NCI-H2029 treated with DMSO at 0.1 percent for 48 hours (cell line): Measurements from ENCODE around the gene SLK.

ENCODE experiments used
- DNase-seq: peaks from one replicate; lab custom pipeline; 2025; lab: John Stamatoyannopoulos, UW

Gene SLK

DNA sequence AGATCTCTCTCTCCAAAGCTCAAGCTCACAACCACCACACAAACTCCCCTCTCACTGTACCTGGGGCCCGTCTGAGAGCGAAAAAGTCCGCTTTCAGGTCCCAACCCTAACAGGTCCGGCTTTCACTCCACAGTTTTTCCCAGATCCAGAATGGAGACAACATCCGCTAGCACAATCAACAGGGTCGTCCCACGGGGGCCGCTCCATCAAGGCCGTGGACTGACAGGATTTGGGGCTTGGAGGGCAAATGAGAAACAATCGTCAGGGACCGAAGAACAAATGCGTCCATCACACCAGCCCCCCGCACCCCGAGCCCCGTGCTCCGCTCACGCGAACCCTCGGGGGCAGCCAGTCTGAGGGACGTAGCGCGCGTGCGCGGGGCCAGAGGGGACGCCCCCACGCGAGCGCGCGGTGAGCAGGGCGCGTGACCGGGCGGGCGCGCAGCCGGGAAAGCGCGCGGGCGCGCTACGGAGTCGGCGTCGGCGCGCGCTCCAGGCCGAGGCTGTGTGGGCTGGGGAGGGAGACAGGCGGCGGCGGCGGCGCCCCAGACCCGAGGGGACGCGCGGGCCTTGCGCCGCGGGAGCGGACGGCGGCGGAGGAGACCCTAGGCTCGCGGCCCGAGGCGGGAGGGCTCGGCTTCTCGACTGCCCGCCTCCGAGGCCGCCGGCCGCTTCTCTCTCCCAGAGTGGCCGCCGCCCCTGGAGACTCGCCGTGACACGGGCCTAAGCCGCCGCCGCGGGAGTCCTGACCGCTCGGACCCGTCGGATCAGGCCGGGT lies at the start of gene SLK:
TSS of gene SLK (plus strand) at position 470 of the 777 bp plus-strand sequence. CDS start 606 bp downstream, outside the sequence.
- no peak for DNase-seq

- DNase-seq: no peak
Measured at GRCh38 chr10:103917302-103918052, 49.5 kb upstream of the SLK start.

GRCh38 chr10:103918053-103918846 lies 48.7 kb upstream of the SLK start, which contains the start of gene STN1:
TSS of gene STN1 (minus strand) at chr10:103918184. CDS start at chr10:103917594, 590 bp downstream.
- peak; percentile 53 for DNase-seq

GRCh38 chr10:103919648-103920025 lies 47.3 kb upstream of the SLK start:
- DNase-seq: no peak

GRCh38 chr10:103921248-103921647 lies 45.7 kb upstream of the SLK start:
- no peak for DNase-seq

DNA sequence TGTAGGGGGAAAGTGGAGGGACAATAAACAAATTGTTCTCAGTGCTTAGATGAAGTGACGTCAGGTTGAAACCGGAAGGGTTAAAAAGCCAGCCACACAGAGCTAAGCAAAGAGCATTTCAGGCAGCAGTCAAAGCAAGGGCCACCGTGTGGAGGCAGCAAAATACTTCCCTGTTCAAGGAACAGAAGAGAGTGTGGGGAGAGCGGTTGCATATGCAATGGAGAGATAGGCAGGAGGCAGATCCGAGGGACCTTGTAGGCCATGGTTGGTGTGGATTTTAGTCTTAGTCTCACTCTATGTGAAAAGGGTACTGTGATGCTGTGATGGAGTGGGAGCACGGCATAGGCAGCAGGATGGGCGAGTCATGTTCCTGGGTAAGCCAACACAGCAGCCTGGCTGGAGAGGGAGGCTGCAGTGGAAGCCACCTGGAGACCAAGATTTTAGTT lies 45.2 kb upstream of the SLK start:
- no peak for DNase-seq

DNA sequence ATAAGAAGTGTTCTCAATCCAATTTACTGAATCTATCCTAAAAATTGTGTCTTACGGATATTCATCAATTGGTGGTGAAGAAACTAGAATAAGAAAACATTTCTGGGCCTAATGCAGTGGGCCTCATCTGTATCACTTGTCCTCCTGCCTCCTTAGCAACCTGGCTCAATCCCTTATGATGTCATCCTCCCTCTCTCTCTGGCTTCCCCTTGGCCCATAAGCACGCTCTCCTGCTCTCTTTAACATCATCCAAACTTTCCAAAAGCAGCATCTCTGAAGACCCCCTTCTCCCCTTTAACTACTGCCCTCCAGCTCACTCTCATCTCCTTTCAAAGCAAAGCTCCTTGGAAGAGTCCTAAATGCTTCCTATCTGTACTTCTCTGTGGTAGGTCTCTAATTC lies 44.3 kb upstream of the SLK start:
- DNase-seq: no peak

DNA sequence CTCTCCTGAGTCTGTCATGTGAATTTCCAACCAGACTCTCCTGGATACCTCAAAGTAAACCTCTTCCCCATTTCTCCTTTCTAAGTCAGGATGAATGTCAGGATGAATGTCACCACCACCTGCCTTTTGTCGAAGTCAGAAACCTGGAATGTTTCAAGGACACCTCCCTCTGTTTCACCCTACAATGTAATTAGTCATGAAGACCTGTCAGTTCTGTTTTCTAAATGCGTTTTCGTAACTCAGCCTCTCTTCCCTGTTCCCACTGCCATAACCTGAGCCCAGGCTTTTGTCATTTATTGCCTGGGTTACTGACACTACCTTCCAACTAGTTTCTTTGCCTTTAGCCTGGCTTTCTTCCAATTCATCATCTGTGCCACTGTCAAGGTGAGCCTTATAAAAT lies 43.4 kb upstream of the SLK start:
- DNase-seq: no peak

DNA sequence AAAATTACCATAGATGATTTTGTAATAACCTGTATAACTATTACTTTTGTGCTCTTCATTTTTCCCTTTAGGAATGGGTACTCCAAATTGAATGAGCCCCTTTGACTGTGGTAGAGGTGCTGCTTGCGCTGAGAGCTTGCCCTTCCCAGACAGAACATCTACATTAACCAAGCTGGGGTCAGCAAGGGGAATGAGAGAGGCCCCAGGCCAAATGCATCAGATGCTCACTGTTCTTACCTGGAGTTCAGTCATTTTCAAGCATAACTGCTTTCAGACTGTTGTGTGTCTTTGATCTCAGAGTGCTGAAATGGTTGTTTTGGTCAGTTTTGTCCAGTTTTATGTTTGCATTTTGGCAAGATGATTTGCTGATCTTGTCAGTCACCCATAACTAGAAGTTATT lies 41.3 kb upstream of the SLK start:
- no peak for DNase-seq

GRCh38 chr10:103926722-103927319 lies 40.1 kb upstream of the SLK start:
- no peak for DNase-seq

DNA sequence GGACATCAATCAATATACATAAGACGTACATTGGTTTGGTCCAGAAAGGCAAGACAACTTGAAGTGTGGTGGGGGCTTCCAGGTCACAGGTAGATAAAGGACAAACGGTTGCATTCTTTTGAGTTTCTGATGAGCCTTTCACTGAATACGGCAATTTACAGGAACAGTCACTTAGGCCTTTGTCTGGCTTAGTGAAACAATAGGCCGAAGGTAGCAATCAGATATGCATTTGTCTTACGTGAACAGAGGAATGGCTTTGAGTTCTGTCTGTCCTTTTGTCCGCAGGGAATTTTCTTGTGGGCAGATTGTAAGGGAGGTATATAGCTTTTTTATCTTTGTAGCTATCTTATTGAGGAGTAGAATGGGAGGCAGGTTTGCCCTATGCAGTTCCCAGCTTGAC lies 38.2 kb upstream of the SLK start:
- no peak for DNase-seq

DNA sequence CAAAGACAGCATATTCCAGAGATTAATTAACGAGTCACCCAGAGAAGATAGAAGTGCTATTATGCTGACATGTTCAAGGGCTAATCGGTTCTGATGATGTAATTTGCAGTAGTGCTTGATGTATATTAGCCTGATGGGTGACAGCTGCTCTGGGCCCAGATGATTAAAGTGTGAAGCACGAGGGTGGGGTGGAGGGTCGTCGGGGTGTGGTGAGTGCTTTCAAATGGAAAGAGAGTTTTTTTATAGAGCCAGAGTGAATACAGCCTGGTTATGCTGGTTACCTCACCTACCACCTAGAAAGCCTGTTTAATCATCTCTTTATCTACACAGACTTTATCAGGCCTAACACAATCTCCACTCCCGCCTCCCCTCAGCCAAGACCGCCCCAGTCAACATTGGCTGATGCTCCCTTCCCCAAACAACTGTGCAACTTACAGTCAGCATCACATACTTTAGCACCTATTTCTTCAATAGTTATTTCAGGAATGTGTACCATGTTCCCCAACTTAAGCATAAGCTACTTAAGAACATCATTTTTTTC lies 37.5 kb upstream of the SLK start:
- no peak for DNase-seq

DNA sequence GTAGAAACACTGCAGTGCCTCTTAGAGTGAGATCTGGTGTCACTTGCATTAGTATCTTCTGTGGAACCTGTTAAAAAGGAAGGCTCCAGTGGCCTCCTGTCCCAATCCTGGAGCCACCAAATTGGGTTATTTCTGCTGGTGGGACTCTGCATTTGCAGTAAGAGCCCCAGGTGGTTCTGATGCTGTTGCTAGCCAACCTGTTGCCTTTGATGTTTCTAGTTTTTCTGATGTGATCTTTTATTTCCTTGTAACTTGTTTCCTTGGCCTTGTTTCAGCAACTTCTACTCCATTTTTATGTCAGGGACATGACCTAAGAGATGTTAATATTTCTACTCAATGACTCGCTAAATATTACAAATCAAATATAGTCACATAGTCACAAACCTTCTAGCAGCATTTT lies 36.5 kb upstream of the SLK start:
- no peak for DNase-seq

DNA sequence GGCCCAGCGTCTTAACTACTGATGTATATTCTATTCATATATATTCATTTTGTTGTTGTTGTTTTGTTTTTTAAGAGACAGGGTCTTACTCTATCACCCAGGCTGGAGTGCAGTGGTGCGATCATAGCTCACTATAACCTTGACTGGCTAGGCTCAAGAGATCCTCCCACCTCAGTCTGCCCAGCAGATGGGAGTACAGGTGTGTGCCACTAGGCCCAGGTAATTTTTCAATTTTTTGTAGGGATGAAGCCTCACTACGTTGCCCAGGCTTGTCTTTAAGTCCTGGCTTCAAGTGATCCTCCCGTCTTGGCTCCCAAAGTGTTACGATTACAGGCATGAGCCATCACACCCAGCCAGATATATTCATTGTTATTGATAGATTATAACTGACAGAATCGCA lies 36.1 kb upstream of the SLK start:
- DNase-seq: no peak

DNA sequence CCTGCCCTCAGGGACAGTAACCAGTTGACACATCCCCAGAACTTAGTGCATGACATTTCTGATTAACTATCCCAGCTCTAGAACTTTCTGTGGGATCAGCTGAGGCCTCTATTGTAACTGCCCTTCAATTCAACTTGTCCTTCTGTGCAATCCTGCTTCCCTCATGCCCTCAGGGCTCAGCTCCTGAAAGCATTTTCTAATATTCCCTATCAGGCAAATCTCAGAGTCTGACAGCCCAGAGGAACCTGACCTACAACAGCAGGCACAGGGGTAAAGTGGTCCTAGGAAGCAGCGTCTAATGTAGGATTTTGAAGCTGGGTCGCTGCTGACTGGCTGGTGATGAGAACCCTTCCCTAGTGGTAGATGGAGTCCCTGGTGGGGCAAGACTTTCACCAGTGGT lies 35.3 kb upstream of the SLK start:
- no peak for DNase-seq

DNA sequence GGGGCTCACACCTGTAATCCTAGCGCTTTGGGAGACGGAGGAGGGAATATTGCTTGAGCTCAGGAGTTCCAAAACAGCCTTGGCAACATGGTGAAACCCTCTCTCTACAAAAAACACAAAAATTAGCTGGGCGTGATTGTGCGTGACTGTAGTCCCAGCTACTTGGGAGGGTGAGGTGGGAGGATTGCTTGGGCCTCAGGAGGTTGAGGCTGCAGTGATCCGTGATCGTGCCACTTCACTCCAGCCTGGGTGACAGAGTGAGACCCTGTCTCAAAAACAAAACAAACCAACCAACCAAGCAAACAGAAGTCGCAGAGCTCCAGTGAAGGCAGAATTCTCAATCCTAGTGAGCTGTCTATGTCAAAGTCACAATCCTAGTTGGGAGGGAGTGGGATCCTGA lies 34.7 kb upstream of the SLK start:
- no peak for DNase-seq

DNA sequence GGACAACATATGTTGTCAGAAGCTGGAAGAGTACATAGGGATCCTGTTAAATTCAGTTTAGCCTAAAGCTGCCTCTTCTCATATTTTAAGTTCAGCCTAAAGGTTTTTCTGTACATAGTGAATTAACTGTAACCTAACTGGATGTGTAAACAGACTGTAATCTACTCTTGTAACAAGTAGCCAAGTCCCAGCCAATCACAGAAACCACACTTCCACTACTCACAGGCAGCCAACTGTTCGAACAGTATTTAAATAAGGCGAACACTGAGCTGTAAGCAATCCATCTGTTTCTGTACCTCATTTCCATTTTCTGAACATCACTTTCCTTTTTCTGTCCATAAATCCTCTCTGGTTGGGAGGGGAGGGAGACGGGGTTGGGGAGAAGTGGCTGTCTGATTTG lies 34.0 kb upstream of the SLK start:
- no peak for DNase-seq

DNA sequence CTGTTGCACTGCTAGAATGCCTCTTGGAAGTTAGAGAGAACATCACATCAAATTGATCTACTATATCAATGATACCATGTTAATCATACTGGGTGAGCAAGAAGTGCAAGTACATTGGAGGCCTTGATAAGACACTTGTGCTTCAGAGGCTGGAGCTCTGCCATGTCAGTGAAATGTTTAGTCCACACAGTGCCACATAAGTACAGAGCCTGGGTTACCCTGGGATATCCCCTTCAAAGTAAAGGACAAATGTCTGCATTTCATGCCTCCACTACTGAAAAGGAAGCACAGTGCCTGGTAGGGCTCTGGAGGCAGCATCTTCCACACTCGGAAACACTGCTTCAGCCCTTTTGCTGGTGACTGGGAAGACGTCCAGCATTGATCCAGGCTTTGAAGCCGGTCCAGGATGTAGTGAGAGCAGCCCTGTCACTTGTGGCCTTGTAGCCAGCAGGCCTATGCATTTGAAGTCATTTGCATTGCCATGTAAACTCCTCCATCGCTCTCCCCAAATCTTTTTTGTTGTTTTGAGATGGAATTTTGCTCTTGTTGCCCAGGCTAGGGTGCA lies 33.3 kb upstream of the SLK start:
- no peak for DNase-seq

DNA sequence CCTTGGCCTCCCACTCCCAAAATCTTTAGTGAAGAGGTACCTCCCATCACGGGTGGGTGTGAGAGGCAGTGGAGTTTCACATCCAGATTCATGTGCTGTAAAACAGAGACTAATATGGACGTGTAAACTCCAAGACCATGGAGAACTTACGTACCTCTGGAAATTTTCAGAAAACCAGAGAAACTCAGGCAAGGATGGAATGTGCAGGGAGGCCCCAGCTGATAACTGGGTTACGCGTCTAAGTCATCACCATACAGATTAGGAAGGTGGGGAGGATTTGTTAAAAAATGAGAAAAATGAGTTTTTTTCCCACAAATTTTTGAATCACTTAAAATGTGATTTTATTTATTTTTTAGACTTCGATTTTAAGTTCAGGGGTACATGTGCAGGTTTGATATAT lies 32.6 kb upstream of the SLK start:
- no peak for DNase-seq

GRCh38 chr10:103936022-103936421 lies 30.9 kb upstream of the SLK start:
- DNase-seq: no peak

DNA sequence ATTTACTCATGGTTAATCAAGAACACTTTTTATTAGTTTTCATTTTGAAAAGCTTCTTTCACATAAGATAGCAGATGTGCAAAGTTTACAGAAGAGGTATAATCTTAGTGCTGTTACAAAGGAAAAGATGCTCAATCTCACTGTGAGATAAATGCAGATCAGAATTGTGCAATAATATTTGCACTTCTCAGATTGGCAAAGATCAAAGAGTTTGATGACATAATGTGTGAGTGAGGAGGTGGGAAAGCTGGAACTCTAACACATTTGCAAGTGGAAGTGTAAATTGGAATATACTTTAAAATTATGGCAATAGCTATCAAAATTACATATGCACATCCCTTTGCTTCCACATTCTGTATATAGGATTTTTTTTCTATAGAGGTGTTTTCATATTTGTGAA lies 27.4 kb upstream of the SLK start:
- DNase-seq: no peak

GRCh38 chr10:103941801-103942200 lies 25.1 kb upstream of the SLK start:
- DNase-seq: no peak
